Measurements from ENCODE around the gene NGB. TPM values are rescaled to one million over a fixed set of nuclear protein-coding genes. Genes with fewer than 3 reads are reported as not detected.

NGB gene
- total RNA-seq, 2 experiments from 2014 or later = not detected

DNA sequence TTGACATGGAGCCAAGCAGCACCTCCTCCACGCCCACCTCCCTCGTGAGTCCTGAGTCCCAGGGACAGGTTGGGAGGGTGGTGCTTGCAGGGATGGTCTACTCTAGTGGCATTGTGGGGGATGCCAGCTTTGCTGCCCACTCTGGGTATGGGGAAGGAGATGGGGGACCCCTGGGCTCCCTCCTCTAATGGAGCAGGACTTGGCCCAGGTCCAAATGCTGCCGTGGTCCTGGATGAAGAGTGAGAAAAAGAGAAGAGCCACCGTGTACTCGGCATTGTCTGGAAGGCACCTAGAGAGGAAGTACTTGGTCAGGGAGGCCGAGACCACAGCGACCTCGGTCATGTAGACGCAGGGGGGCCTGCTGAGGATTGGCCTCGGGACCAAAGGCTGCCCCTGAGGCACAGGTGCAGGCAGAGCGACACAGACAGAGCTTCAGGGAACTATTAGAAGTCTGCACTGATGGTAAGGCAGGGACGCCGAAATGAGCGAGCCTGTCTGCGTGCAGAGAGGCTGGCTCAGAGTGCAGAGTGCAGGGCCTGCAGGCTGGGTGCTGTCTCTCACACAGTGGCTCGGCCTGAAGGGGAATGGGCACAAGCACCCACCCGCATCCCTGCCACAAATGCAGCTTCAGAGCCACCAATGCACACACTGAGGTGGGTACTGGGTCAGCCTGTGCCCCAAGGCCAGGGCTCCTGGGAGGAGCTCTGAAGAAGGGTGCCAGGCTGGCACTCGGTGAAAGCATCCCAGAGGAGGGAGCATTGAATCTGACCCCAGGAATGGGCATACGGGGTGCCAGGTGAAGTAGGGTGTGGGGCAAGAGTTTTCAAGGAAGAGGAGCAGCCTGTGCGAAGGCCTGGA, 17.4 kb downstream of the NGB start:
- intact Hi-C loops (cut with micrococcal nuclease) = no loop called here
- H3K27me3 Mint-ChIP-seq = no peaks in the 10 kb centered on the region
- no peak overlapping the region for H3K27ac Mint-ChIP-seq
- H3K36me3 Mint-ChIP-seq (ENCODE audit: low read depth) = no peaks in the 10 kb centered on the region
- ChIA-PET CTCF (no interaction called here), POLR2A (no interaction called here)
- DNase-seq (no peak), ATAC-seq (no peak)
- H3K4me1 Mint-ChIP-seq (ENCODE audit: low read depth) = no peaks in the 10 kb centered on the region
- no peak for TF ChIP-seq CTCF (IDR thresholded peaks at IDR 0.05)
- H3K4me3 Mint-ChIP-seq = no peak overlapping the region
- H3K9me3 Mint-ChIP-seq = no peaks in the 10 kb centered on the region

GRCh38 chr14:77251870-77252269, 19.1 kb downstream of the NGB start:
- Mint-ChIP-seq H3K4me1 (ENCODE audit: low read depth) (no peaks in the 10 kb centered on the region), H3K36me3 (ENCODE audit: low read depth) (no peaks in the 10 kb centered on the region), H3K4me3 (no peak overlapping the region), H3K9me3 (no peaks in the 10 kb centered on the region), H3K27ac (no peak overlapping the region), H3K27me3 (no peaks in the 10 kb centered on the region)
- ChIA-PET CTCF (no interaction called here), POLR2A (no interaction called here)
- DNase-seq (no peak), ATAC-seq (no peak)
- TF ChIP-seq CTCF (IDR thresholded peaks at IDR 0.05) = no peak
- intact Hi-C loops (cut with micrococcal nuclease) = no loop called here

DNA sequence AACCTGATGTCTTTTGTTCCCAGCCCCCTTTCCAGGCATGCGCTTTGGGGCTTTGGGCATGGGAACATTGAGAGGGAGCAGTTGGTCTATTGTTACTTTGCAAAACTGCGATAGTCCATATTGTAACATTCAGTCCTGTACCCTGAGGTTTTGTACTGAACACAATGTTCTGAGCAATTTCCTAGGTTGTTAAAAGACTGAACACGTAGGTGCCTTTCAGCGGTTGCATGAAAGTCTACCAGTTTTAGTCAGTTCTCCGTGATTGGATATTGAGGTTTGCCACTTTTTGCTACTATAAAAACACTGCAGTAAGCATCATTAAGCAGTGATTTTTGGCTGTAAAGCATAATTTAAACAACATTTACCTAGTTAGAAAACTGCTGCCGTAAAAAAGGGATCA, 20.1 kb downstream of the NGB start:
- ChIA-PET CTCF (no interaction called here), POLR2A (no interaction called here)
- no peaks in the 10 kb centered on the region for H3K9me3 Mint-ChIP-seq
- H3K36me3 Mint-ChIP-seq (ENCODE audit: low read depth) = no peaks in the 10 kb centered on the region
- H3K4me3 Mint-ChIP-seq = no peak overlapping the region
- no peak for DNase-seq
- H3K27me3 Mint-ChIP-seq = no peaks in the 10 kb centered on the region
- ATAC-seq = no peak
- no peak overlapping the region for H3K27ac Mint-ChIP-seq
- intact Hi-C loops (cut with micrococcal nuclease) = no loop called here
- TF ChIP-seq CTCF (IDR thresholded peaks at IDR 0.05) = no peak
- no peaks in the 10 kb centered on the region for H3K4me1 Mint-ChIP-seq (ENCODE audit: low read depth)

DNA sequence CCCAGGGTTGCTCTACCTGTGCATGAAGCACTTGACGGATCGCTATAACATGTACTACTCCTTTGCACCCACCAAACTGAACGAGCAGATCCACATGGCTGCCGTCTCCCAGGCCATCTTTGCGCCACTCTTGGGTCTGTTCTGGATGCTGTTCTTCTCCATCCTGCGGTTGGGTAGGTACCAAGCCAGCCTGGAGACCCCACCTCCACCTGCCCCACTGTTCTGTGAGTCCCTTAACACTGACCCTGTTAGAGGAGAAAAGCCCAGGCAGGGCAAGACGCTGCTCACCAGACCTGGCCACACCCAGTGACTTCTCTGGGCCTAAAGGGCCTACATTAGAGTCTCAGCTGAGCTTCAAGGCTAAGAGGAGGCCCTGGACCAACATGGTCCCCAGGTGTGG, 21.7 kb downstream of the NGB start:
- intact Hi-C loops (cut with micrococcal nuclease) = no loop called here
- no peaks in the 10 kb centered on the region for H3K4me1 Mint-ChIP-seq (ENCODE audit: low read depth)
- ATAC-seq (no peak), DNase-seq (no peak)
- ChIA-PET CTCF (interaction anchor here (1.7 kb wide), 1 partner anchor 98 kb away, joined by 4 read pairs; no protein-coding TSS in a partner anchor), POLR2A (no interaction called here)
- no peaks in the 10 kb centered on the region for H3K27me3 Mint-ChIP-seq
- H3K4me3 Mint-ChIP-seq = no peak overlapping the region
- H3K27ac Mint-ChIP-seq = no peak overlapping the region
- no peaks in the 10 kb centered on the region for H3K9me3 Mint-ChIP-seq
- TF ChIP-seq CTCF (IDR thresholded peaks at IDR 0.05) = no peak
- no peaks in the 10 kb centered on the region for H3K36me3 Mint-ChIP-seq (ENCODE audit: low read depth)

DNA sequence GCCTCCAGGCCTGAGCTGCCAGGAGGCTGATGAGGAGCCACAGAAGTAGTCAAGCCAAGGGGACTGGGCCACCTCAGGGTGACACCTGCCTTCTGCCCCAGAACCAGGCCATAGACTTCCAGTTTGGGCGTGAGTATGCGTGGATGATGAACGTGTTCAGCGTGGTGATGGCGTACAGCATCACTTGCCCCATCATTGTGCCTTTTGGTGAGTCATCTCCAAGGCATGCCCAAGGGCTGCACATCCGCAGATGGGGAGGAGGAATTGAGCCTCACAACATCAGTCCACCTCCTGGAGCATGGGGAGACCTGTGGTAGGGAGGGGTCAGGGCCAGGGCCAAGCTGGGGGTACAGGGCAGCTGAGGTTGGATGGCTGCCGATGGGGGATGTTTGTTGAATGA, 22.3 kb downstream of the NGB start:
- Mint-ChIP-seq H3K4me1 (ENCODE audit: low read depth) (no peaks in the 10 kb centered on the region), H3K27ac (no peak overlapping the region), H3K4me3 (no peak overlapping the region), H3K9me3 (no peaks in the 10 kb centered on the region), H3K27me3 (no peaks in the 10 kb centered on the region), H3K36me3 (ENCODE audit: low read depth) (no peaks in the 10 kb centered on the region)
- CTCF ChIA-PET = no interaction called here
- no peak for DNase-seq
- ATAC-seq = no peak
- TF ChIP-seq CTCF (IDR thresholded peaks at IDR 0.05) = no peak
- intact Hi-C loops (cut with micrococcal nuclease) = no loop called here
- POLR2A ChIA-PET = no interaction called here

Measured in activated CD8-positive, alpha-beta T cell treated with anti-CD3 and anti-CD28 coated beads for 36 hours (primary cell).